NB4 (cell line): ENCODE measurements around the gene PTPN1.

ENCODE experiments used
- DNase-seq: peaks from one replicate; pipeline ENCODE4 v3.0.0; 2010; ENCODE audit warnings: low read depth
- H3K4me3 ChIP-seq: one replicate; pipeline ENCODE4 v1.5.1; 2011; ENCODE audit warnings: mild to moderate bottlenecking, low read depth, low read length, moderate library complexity
- CTCF ChIP-seq: IDR thresholded peaks from one replicate; pipeline ENCODE4 v1.5.1; 2012; ENCODE audit warnings: low read depth, low read length
- MAX ChIP-seq: IDR thresholded peaks from 2 replicates; pipeline ENCODE4 v1.6.1; 2011; ENCODE audit warnings: low read depth, low read length
- MYC ChIP-seq: IDR thresholded peaks from 2 replicates; pipeline ENCODE4 v1.6.1; 2011; ENCODE audit warnings: low read depth, low read length
- POLR2A ChIP-seq: IDR thresholded peaks from 2 replicates; pipeline ENCODE4 v1.6.1; 2011; ENCODE audit warnings: mild to moderate bottlenecking; ENCODE audit not compliant: insufficient read length; ENCODE audit errors: extremely low read depth

PTPN1 gene

DNA sequence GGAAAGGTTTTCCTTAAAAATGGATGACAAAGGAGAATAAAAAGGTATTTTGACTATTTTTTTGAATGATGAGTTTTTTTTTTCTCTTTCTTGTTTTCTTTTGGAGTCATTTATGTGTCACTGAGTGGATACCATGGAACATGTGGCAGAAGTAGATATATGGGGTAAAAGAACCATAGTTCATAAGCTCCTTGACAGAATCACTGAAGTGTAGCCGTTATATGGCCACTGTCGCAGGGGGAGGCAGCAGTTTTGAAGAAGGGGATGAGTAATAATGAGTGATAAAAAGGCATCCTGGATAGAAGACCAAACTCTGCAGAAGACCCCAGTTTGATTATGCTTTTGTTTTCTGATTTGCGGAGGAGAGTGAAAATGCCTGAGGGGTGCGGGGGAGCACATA lies 15.5 kb downstream of the PTPN1 start:
- no peak for DNase-seq
- no peak for TF ChIP-seq CTCF
- no peak for TF ChIP-seq POLR2A
- no peak for TF ChIP-seq MYC
- no peak for TF ChIP-seq MAX
- H3K4me3 ChIP-seq = no peak overlapping the region

GRCh38 chr20:50526403-50526989 lies 16.3 kb downstream of the PTPN1 start:
- DNase-seq = no peak
- TF ChIP-seq MAX (no peak), CTCF (no peak), POLR2A (no peak), MYC (no peak)
- H3K4me3 ChIP-seq = no peak overlapping the region

GRCh38 chr20:50527068-50527605 lies 17.0 kb downstream of the PTPN1 start:
- TF ChIP-seq POLR2A = no peak
- TF ChIP-seq MAX = no peak
- TF ChIP-seq CTCF = no peak
- TF ChIP-seq MYC = no peak
- no peak overlapping the region for H3K4me3 ChIP-seq
- DNase-seq = no peak

DNA sequence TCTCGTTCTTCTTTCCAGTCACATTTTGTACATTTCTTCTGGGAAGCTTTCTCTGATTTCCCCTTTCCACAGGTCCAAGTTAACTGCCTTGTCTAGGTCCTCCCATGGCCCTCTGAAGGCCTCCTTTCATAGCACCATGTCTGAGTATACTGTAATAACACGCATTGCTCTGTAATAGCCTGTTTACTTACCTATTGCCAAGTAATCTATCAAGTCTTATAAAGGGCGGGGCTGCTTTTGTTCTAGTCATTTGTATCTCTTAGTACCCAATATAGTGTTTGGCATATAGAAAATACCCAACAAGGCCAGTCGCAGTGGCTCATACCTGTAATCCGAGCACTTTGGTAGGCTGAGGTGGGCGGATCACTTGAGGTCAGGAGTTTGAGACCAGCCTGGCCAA lies 17.9 kb downstream of the PTPN1 start:
- TF ChIP-seq MYC = no peak
- no peak for TF ChIP-seq POLR2A
- no peak for TF ChIP-seq CTCF
- TF ChIP-seq MAX = no peak
- H3K4me3 ChIP-seq = no peak overlapping the region
- no peak for DNase-seq

DNA sequence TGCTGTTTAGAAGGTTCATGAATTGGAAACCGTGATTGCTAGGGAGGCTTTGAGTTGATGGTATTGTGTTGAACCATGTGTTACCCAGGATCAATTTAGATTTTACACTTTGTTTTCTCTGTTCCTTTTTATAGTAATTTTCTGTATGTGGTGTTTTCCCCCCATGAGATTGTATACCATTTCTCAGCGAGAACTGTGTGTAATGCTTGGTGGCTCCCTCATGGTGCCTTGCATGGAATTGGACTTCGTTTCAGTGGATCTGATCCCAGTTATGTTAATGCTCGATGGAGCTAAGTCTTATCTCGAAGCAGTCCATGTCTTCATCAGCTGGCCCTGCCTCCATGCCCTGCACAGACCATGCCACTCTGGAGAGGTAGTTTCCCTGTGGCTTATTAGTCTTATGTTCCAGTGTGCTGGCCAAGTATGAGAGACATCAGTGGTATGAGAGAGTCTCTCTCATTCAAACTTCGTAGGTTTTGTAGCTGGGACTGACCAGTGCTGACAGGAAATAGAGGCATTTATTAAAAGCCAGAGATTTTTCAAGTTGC lies 18.7 kb downstream of the PTPN1 start:
- H3K4me3 ChIP-seq = no peak overlapping the region
- TF ChIP-seq MAX = no peak
- no peak for TF ChIP-seq MYC
- no peak for TF ChIP-seq CTCF
- TF ChIP-seq POLR2A = no peak

GRCh38 chr20:50532221-50532620 lies 22.0 kb downstream of the PTPN1 start:
- TF ChIP-seq MYC = no peak
- TF ChIP-seq CTCF = no peak
- no peak for TF ChIP-seq MAX
- TF ChIP-seq POLR2A = no peak
- no peak overlapping the region for H3K4me3 ChIP-seq
- no peak for DNase-seq

More for the DNA sequence above, 18.7 kb downstream of the PTPN1 start:
- no peak for DNase-seq
